Astrocyte of the spinal cord (primary cell): Measurements from ENCODE around the gene CHST13.

Experiments
- DNase-seq: peaks from one replicate; pipeline ENCODE4 v3.0.0; 2011; ENCODE audit warnings: low read depth, low spot score
- H3K4me3 ChIP-seq: 2 replicates; pipeline ENCODE4 v1.5.1; 2011; ENCODE audit warnings: low read depth, mild to moderate bottlenecking, low read length, moderate library complexity
- in situ Hi-C: cut with HindIII; loops from 2 replicates; pipeline ENCODE4 v1.10.0; 2017; ENCODE audit warnings: low sequenced_read_pairs
- TF ChIP-seq, protein P1 (sequence below): IDR thresholded peaks from 2 replicates; pipeline ENCODE4 v1.5.1; 2012; ENCODE audit warnings: low read depth, mild to moderate bottlenecking, low read length, inconsistent platforms

CHST13 gene

DNA sequence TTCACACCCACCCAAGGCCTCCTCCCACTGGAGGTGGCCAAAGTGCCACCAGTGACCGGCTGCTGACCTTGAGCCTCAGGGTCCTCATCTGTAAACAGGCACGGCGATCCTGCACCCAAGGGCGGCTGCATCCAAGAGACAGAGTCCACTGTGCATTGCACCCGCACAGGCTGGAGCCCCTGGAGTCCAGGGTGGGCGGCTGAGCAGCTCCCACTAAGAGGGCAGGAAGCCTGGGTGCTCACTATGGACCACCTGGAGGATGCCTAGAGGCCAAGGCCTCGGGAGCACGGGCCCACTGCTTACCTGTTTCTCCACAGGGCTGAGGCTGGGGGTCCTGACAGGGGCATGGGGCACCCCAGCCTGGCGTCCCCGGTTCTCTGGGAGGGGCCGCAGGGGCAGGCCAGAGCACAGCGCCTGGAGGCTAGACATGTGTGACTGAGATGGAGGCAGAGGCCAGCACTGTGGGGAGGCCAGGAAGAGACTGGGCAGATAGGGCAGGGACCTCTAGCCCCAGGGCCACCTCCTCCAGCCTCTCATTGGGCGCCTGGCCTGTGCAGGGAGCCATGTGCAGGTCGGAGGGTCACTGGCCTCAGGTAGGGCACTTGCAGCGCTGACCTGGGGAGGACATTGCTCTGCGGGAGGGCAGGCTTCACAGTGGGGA, 6.5 kb upstream of the CHST13 start, which contains the start of gene UROC1:
UROC1 (minus strand) TSS at position 483 of the 661 bp plus-strand sequence; CDS start at position 429, 54 bp downstream.
- in situ Hi-C loops, result no loop called here
- TF ChIP-seq, protein P1, sequence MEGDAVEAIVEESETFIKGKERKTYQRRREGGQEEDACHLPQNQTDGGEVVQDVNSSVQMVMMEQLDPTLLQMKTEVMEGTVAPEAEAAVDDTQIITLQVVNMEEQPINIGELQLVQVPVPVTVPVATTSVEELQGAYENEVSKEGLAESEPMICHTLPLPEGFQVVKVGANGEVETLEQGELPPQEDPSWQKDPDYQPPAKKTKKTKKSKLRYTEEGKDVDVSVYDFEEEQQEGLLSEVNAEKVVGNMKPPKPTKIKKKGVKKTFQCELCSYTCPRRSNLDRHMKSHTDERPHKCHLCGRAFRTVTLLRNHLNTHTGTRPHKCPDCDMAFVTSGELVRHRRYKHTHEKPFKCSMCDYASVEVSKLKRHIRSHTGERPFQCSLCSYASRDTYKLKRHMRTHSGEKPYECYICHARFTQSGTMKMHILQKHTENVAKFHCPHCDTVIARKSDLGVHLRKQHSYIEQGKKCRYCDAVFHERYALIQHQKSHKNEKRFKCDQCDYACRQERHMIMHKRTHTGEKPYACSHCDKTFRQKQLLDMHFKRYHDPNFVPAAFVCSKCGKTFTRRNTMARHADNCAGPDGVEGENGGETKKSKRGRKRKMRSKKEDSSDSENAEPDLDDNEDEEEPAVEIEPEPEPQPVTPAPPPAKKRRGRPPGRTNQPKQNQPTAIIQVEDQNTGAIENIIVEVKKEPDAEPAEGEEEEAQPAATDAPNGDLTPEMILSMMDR, result no peak
- DNase-seq, result no peak

DNA sequence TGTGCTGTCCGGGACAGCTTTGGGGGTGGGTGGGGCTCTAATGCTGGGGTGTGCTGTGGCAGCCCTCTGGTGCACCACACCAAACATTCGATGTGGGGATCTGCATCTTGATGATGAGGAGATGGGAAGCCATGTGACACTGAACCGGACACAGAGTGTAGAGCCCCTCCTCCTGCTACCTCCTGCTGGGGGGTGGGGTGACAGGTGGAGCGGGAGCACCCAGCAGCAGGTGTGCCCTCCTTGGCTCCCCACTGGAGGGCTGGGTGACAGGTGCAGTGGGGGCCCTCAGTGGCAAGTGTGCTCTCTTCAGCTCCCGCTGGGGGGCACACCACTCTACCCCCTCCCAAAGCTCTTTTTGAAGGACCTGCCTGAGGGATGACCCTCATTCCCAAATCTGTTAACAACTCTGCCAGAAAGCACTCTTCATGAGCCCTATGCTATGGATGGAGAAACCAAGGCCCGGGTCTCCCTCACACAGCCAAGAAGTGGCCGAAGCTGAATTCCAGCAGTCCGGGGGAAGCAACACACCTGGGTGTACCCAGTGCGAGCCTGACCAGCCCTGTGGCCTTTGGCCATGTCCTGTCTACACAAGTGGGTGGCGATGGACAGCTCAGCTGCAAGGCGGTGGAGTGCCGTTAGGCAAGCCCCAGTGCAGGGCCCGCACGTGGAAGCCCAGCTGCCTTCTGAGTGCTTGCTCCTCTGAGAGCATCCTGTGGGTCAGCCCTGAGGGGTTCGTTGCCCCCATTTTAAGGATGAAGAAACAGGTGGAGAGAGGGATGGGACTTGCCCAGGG, 5.8 kb upstream of the CHST13 start:
- TF ChIP-seq, protein P1, result no peak
- DNase-seq, result no peak

More for the DNA sequence above, 6.5 kb upstream of the CHST13 start, which contains the start of gene UROC1:
- H3K4me3 ChIP-seq, result no peak within 1 kb of the TSS

GRCh38 chr3:126518779-126519177, 5.2 kb upstream of the CHST13 start:
- in situ Hi-C loops, result no loop called here
- TF ChIP-seq, protein P1, result no peak
- no peak overlapping the region for H3K4me3 ChIP-seq
- no peak for DNase-seq

More for the DNA sequence above, 5.8 kb upstream of the CHST13 start:
- in situ Hi-C loops, result no loop called here
- H3K4me3 ChIP-seq, result no peak overlapping the region

GRCh38 chr3:126519506-126520455, 4.2 kb upstream of the CHST13 start:
- DNase-seq, result no peak
- no peak overlapping the region for H3K4me3 ChIP-seq
- TF ChIP-seq, protein P1, result no peak
- in situ Hi-C loops, result no loop called here

- no peak for DNase-seq
- in situ Hi-C loops, result no loop called here
- H3K4me3 ChIP-seq, result no peak overlapping the region
- TF ChIP-seq, protein P1, result no peak
These were observed 2.6 kb upstream of the CHST13 start for GRCh38 chr3:126521122-126521891.
